Colonic mucosa (tissue), 4 donors: ENCODE data around the gene BLNK. TPM values are rescaled to one million over a fixed set of nuclear protein-coding genes. Genes with fewer than 3 reads are reported as not detected.

ENCODE experiments used
- DNase-seq: peaks from one replicate; pipeline ENCODE4 v3.0.0-alpha.2; 2020
- H3K27ac ChIP-seq: fragments of 200-600 bp; one replicate; pipeline ENCODE4 v1.8.0; 2021
- H3K27me3 ChIP-seq: fragments of 200-600 bp; one replicate; pipeline ENCODE4 v1.8.0; 2021
- H3K36me3 ChIP-seq: fragments of 200-600 bp; one replicate; pipeline ENCODE4 v1.8.0; 2021
- H3K4me1 ChIP-seq: fragments of 200-600 bp; one replicate; pipeline ENCODE4 v1.8.0; 2021; ENCODE audit warnings: mild to moderate bottlenecking
- H3K4me3 ChIP-seq: fragments of 200-600 bp; one replicate; pipeline ENCODE4 v1.8.0; 2021
- H3K9ac ChIP-seq, 2 donors: one replicate each; pipeline ENCODE4 v1.7.0; 2013; ENCODE audit warnings: control low read depth in 2 of 2, low read depth in 2 of 2, low read length in 2 of 2
- H3K9me3 ChIP-seq: fragments of 200-600 bp; one replicate; pipeline ENCODE4 v1.8.0; 2021
- CTCF ChIP-seq: fragments of 200-600 bp; IDR thresholded peaks from one replicate; pipeline ENCODE4 v1.8.0; 2022; ENCODE audit warnings: antibody characterized with exemption, mild to moderate bottlenecking
- intact Hi-C: fragments of 100-400 bp; cut with DNase I; formaldehyde crosslinking; loops from one replicate; pipeline ENCODE4 v1.14.1; 2022
- total RNA-seq, 2 donors: library from RNA; stranded (reverse); fragmentation: NEBNext Ultra II Directional in 1 of 2; extraction: Animal tissue kit (Norgen Biotek cat#: 25700) in 1 of 2; gene quantifications; one replicate each; pipeline ENCODE4 v1.2.1, GENCODE V29; 2021
- donor health status: healthy.
- donor health status: DM: no; HTN: no; CAD: no.
- donor health status: DM: no; HTN: no; CAD: no.

The BLNK gene
- total RNA-seq, 2 donors from 2014 or later: 13.5 to 24.0 TPM

- Histone ChIP-seq H3K4me1 (peaks cover 15% of the 10 kb centered on the region), H3K36me3 (no peaks in the 10 kb centered on the region), H3K9me3 (no peaks in the 10 kb centered on the region), H3K9ac (peak overlapping the region in 1 of 2 donors; percentile 62), H3K27me3 (no peaks in the 10 kb centered on the region), H3K27ac (peak overlapping the region; percentile 74), H3K4me3 (no peak overlapping the region)
- TF ChIP-seq CTCF: no peak
- peak; percentile 64 for DNase-seq
- intact Hi-C loops: no loop called here
Observed at GRCh38 chr10:96287392-96288105, 16.2 kb upstream of the BLNK start.

- no peak overlapping the region for H3K4me3 ChIP-seq
- no peak for TF ChIP-seq CTCF
- no peaks in the 10 kb centered on the region for H3K9me3 ChIP-seq
- peak; percentile 76 for DNase-seq
- no peak overlapping the region for H3K27ac ChIP-seq
- H3K4me1 ChIP-seq: peaks cover 15% of the 10 kb centered on the region
- H3K36me3 ChIP-seq: no peaks in the 10 kb centered on the region
- no peak overlapping the region for H3K9ac ChIP-seq
- intact Hi-C loops: no loop called here
- no peaks in the 10 kb centered on the region for H3K27me3 ChIP-seq
Observed at GRCh38 chr10:96285331-96285752, 14.0 kb upstream of the BLNK start.

GRCh38 chr10:96283756-96284155, 12.4 kb upstream of the BLNK start:
- Histone ChIP-seq H3K27me3 (no peaks in the 10 kb centered on the region), H3K4me1 (peaks cover 15% of the 10 kb centered on the region), H3K9ac (no peak overlapping the region), H3K4me3 (no peak overlapping the region), H3K9me3 (no peaks in the 10 kb centered on the region), H3K36me3 (no peaks in the 10 kb centered on the region), H3K27ac (no peak overlapping the region)
- intact Hi-C loops: no loop called here
- DNase-seq: no peak
- TF ChIP-seq CTCF: no peak

- no peak for DNase-seq
- Histone ChIP-seq H3K27me3 (no peaks in the 10 kb centered on the region), H3K36me3 (no peaks in the 10 kb centered on the region), H3K27ac (no peak overlapping the region), H3K9me3 (no peaks in the 10 kb centered on the region), H3K4me1 (peaks cover 15% of the 10 kb centered on the region), H3K9ac (no peak overlapping the region), H3K4me3 (no peak overlapping the region)
- intact Hi-C loops: no loop called here
- TF ChIP-seq CTCF: no peak
Observed at GRCh38 chr10:96283351-96283750, 12.0 kb upstream of the BLNK start.

GRCh38 chr10:96281444-96282029, 10.2 kb upstream of the BLNK start:
- intact Hi-C loops: no loop called here
- no peaks in the 10 kb centered on the region for H3K9me3 ChIP-seq
- TF ChIP-seq CTCF: no peak
- no peak overlapping the region for H3K27ac ChIP-seq
- H3K27me3 ChIP-seq: no peaks in the 10 kb centered on the region
- no peak overlapping the region for H3K4me3 ChIP-seq
- no peaks in the 10 kb centered on the region for H3K36me3 ChIP-seq
- peaks cover 10% of the 10 kb centered on the region for H3K4me1 ChIP-seq
- no peak overlapping the region for H3K9ac ChIP-seq
- DNase-seq: no peak
